HG02642 (cell line): ENCODE data around the gene ZEB1.

Source experiments
- ATAC-seq: cut with Tn5 transposase; IDR thresholded peaks from one replicate; pipeline ENCODE4 v1.9.1; 2021; ENCODE audit warnings: mild to moderate bottlenecking; ENCODE audit not compliant: unreplicated experiment, poor library complexity

ZEB1 gene

DNA sequence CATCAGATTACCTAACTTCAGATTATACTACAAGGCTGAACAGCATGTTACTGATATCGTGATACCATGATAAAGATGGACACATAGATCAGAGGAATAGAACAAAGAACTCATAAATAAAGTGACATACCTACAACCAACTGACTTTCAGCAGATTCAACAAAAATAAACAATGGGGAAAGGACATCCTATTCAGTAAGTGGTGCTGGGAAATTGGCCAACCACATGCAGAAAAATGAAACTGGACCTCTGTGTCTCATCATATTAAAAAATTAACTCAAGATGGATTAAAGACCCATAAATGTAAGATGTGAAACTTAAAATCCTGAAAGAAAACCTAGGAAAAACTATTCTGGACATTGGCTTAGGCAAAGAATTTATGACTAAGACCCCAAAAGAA lies 158.6 kb downstream of the ZEB1 start:
- no peak for ATAC-seq

DNA sequence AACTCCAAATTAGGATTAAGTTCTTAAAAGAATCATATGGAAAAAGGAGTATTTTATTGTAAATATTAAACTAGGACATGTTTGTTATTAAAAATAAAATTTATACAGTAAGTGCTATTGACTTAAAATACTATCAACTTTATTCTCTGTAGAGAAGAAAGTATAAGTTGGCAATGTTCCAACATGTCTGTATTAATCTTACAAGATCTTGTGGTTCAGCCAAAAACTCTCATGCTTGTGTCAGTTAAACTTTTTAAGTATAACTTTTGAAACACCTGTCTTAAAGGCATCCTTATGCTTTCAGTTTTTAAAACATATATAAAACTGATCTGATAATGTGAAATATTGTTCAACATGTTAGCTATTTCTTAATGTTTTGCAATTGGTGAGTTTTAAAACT lies 160.7 kb downstream of the ZEB1 start:
- no peak for ATAC-seq

DNA sequence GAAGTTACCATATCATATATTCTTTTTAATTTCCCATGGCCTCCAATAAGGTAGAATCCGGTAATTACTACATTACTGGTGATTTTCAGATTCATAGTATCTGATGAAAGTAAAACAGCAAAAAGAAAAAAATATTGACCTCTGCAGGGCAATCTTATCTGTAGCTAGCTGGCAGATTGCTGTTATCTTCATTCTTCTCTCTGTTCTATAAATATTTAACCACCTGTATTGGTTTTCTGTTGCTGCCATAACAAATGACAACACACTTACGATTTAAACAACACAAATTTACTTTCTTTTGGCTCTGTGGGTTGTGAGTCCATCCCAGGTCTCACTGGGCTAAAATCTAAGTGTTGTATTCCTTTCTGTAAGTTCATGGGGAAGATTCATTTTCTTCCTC lies 164.5 kb downstream of the ZEB1 start:
- ATAC-seq = no peak

DNA sequence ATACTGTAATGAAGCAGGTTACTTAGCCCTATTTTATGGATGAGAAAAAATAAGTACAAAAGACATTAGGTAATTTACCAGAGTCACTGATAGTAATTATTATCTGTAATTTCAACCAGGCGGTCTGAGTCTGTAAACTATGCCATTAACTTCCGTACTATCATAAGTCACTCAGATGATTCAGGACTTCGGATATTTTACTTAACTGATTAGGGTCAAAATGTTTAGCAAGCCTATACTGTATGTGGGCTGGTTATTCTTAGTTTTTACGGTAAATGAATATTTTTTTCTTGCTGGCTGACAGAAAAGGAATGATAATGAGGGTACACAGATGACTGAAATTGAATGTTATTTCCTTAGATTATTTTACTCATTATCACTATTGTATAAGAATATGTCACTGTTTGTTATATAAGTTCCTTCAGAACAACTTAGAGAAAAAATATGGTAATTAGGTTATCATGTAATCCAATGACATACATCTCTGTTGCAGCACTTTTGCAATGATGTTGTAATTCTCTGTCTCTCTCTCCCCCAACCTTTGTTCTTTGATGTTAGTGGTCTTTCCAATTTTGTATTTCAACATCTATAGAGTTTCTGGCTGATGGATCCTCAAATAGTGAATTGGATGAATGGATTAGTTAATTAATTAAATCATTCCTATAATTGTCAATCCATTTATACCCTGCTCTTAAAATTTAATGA lies 165.6 kb downstream of the ZEB1 start:
- no peak for ATAC-seq

DNA sequence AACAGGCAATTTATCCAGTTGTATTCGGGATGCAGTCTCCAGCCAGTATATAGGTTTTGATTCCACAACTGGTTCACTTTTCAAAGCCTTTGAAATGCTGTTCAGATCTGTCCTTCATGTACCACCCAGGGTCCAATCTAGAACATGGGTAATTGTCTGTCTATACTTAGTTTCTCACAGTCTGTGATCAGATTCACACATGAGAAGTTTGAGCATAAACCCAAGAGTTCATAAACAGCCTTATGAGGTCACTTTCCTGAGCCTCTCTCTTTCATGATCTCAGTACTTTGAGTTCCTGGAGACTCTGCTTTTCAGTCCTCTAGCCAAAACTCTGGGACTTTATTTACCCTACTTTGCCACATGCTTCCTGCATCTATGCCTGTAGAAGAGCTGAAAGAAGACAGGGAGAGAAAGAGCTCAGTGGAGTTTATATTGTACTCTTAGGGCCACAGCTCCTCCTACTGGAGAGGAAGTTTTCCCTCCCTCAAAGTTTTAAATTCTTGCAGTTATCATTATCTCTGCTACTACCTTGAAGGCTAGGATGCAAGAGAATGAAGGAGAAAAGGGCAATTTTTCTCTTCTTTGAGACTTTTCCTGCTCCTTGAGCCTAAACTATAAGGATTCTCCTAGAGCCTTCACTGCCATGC lies 172.0 kb downstream of the ZEB1 start:
- no peak for ATAC-seq

DNA sequence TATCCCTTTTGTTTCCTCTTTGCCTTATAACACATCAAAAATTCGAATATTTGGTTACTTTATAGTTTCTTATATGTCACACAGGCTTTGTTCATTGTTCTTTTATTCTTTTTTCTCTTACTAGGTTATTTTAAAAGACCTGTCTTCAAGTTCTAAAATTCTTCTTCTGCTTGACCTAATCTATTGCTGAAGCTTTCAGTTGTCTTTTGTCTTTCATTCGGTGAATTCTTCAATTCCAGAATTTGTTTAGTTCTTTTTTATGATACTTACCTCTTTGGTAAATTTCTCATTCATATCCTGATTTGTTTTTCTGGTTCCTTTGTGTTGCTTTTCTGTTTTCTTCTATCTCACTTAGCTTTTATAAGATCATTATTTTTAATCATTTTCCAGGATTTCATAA lies 188.4 kb downstream of the ZEB1 start:
- ATAC-seq = no peak

DNA sequence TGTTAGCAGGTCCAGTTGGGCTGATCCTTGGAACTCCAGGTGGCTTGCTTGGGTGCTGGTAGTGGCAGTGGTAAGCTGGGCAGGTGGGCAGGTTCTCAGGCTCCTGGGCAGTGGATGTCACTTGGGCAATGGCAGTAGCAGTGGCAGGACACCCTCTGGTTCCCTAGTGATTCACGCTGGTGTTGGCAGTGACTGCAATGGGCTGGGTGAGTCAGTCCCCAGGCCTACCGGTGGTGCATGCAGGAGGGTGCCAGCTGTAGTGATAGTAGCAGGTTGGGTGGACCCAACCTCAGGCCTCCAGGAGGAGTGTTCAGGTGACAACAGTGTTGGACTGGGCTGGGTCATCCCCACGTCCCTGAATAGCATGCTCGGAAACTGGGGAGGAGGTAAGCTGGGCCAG lies 189.2 kb downstream of the ZEB1 start:
- ATAC-seq = no peak

DNA sequence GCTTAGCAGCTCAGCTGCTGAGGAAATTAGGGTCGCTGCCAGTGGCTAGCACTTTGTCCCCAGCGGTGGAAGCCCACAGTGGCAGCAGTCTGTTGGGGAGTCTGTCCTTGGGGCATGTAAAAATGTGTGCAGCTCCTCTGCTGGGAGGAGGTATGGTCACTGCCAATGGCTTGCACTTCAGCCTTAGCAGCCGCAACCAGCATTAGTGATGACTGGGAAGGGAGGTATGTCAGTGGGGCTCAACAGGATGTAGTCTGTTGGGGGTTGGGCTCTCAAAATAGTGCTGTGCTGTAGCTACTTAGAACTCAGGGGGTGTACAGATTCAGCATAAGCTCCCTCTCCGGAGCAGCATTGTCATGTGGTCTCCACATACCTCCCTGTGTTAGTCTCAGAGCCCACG lies 189.9 kb downstream of the ZEB1 start:
- ATAC-seq = no peak

DNA sequence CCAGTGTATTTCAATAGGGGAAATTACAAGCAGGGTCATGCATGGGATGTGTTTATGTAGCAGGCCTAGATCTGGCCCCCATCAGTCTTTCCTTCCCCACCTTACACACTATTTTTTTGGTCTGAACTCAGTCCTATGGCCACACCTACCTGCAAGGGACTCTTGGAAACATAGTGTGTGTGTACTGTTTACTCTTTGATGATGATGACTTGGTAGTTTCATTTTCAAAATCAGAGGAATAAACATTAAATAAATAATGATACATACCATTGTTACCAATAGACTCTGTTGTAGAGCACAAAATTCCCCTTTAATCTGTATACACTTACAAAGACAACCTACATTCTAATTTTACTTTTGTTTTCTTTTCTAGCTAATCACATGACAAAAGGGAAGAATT lies 191.0 kb downstream of the ZEB1 start:
- ATAC-seq = no peak

DNA sequence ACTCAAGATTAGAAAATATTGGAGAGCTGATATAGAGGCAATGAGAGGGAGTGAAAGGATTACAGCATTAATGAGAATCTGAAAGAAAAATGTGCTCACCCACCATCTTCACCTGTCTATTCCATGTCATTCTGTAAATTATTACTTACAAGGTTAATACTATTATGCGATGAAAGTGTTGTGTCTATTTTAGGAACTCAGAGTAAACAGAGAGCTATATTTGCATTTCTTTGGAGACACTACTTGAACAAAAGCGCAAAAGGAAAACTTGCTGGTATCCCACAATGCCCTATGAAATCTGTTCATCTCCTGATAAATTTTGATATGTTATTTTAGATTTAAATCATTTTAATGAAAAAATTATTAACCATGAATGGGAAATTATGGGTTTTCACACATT lies 196.1 kb downstream of the ZEB1 start:
- no peak for ATAC-seq

DNA sequence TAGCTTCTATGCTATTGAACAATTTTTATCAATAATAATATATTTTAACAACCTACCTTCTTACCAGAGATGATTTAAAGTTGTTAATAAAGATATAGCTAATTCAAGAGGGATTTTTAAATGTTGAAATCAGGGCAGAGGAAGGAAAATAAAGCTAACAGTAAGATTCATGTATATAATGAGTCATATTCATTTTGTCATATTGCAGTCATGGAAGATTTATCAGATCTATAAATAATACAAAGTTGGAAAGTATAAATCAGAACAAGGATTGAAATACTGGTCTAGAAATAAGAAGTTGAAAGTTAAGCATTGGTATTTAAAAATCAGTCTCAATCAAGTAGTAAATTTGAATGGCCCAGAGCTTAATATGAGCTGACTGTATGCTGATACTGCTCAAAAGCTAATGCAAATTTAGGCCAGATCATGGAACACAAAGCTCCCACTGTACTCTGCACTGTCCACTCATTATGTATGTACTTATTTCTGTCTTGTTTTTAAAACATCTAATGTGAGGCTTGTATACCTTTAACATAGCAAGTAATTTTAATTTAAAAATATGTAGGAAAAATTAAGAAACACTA lies 196.9 kb downstream of the ZEB1 start:
- no peak for ATAC-seq

DNA sequence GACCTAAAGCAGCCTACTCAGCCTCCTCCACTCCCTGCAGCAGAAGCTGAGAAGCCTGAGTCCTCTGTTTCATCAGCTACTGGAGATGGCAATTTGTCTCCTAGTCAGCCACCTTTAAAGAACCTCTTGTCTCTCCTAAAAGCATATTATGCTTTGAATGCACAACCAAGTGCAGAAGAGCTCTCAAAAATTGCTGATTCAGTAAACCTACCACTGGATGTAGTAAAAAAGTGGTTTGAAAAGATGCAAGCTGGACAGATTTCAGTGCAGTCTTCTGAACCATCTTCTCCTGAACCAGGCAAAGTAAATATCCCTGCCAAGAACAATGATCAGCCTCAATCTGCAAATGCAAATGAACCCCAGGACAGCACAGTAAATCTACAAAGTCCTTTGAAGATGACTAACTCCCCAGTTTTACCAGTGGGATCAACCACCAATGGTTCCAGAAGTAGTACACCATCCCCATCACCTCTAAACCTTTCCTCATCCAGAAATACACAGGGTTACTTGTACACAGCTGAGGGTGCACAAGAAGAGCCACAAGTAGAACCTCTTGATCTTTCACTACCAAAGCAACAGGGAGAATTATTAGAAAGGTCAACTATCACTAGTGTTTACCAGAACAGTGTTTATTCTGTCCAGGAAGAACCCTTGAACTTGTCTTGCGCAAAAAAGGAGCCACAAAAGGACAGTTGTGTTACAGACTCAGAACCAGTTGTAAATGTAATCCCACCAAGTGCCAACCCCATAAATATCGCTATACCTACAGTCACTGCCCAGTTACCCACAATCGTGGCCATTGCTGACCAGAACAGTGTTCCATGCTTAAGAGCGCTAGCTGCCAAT lies 202.2 kb downstream of the ZEB1 start:
- ATAC-seq = no peak

DNA sequence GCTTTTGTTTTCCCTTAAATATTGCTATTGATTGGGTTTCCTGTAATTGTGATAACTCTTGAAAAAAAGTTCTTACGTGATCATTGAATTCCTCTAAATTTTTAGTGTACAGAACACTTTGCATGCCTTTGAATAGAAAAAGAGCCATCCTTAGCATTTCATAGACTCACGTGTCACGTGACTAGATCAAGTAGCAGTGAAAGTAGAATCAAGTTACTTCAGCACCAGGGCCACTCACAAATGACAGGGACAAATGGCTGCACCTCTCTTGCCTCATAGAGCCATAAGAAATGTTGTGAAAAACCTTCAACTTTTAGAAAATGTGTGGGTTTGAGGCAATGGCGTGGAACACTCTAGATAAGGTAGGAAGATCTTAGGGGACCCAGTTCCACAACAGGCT lies 203.8 kb downstream of the ZEB1 start:
- ATAC-seq = no peak

DNA sequence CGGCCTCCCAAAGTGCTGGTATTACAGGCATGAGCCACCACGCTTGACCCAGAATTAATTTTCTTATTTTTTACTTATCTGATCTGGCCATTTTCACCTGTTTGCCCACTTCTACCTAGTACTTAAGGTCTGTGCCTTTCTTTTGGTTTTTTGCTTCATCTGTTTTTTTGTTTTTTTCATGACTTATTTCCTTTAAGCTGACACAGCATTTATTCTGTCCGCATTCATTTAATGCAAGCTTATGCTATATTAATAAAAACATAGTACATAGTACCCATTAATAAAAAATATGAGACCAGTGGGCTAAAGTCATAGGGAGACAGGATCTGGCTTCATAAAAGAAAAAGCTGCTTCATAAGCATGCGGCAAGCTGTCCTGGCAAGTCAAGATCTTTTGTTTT lies 205.4 kb downstream of the ZEB1 start:
- ATAC-seq = no peak

DNA sequence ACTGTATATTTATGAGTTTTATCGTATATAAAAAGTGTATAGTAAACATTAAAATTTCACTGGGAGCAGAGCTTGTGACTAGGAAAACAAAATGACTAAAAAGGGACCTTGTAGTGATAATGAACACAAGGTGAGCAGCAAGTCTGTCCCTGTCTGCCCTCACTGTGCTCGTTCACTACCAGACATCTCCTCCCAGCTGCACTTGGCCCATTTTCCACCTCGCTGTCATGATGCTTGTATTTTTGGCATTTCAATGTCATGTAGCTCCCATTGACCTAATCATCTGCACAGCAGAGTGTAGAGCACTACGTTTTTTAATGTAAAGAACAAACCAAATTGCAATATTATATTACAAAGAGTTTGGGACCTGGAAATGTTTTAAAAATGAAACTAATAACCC lies 207.2 kb downstream of the ZEB1 start:
- ATAC-seq = no peak

DNA sequence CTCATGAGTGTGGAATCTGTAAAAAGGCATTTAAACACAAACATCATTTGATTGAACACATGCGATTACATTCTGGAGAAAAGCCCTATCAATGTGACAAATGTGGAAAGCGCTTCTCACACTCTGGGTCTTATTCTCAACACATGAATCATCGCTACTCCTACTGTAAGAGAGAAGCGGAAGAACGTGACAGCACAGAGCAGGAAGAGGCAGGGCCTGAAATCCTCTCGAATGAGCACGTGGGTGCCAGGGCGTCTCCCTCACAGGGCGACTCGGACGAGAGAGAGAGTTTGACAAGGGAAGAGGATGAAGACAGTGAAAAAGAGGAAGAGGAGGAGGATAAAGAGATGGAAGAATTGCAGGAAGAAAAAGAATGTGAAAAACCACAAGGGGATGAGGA lies 207.7 kb downstream of the ZEB1 start:
- ATAC-seq = no peak

DNA sequence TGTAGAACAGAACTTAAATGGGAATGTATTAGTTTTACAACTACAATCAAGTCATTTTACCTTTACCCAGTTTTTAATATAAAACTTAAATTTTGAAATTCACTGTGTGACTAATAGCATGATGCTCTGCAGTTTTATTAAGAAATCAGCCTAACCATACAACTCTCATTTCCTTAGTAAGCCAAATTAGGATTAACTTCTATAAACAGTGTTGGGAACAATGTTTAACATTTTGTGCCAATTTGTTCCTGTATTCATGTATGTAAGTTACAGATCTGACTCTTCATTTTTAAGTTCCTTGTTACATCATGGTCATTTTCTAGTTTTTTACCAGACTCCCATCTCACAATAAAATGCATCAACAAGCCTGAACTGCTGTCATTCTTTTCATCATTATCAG lies 209.8 kb downstream of the ZEB1 start:
- ATAC-seq = no peak

DNA sequence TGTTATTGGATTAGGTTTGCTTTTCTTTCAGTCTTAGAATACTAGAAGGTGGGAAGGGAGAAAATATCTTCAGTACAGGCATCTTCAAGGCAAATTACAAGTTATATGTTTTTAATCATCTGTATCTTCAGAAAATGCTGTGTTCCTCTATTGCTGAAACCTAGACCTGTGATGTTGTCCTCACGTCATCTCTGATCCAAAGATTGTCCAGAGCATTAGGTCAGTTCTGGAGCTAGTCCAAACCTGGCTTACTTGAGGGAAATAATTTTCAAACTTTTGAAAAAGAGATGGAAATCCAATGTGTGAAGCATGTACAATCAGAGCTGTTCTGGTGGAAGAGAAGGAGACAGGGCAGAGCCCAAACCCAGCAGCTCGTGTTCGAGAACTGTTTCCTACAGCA lies 217.3 kb downstream of the ZEB1 start:
- ATAC-seq = no peak

DNA sequence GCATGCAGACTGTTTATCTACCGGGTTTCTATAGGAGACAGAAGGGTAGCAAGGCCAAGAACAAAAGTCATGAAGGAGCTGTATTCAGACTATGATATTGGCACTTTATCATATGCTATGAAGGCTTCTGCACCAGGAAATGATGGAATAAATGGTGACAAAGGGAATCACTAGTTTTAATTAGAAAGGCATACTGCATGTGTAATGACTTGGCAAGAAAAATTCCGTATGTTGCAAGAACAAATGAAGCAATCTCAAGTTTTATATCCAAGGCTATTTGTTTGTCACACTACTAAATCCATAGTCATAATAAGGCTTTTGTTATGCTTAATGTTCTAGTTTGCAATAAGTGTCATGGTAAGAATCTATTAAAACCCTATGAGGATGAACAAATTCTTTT lies 230.9 kb downstream of the ZEB1 start:
- ATAC-seq = no peak

DNA sequence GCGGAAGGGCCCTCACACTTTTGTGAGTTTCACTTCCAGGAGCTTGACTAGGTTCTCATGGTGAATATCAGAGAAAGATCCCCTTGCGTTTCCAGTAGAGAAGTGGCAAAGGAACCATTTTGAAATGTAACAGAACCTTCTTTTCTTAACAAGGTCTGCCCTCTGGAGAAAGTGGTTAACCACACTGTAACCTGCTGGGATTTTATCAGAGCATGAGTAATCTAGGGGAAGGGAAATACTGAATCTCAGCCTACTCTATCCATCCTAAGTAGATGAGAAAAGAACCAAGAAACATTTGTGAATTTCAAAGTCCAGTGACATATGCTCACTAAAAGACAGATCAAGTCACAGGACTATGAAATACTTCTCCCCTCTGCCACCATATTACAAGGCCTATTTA lies 235.5 kb downstream of the ZEB1 start:
- no peak for ATAC-seq

DNA sequence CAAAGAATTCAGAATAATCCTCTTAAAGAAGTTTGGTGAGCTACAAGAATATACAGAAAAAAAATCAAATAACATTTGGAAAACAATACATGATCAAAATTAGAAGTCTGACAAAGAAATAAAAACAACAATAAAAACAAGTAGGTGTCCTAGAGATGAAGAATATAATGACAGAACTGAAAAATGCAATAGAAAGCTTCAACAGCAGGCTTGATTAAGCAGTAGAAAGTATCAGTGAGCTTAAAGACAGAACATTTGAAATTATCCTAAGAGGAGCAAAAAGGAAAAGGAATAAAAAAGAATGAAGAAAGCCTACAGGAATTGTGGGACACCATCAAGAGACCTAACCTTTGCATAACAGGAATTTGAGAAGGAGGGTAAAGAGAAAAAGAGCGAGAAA lies 238.8 kb downstream of the ZEB1 start:
- no peak for ATAC-seq
